ENCODE results near the gene TAF6. TPM values are rescaled to one million over a fixed set of nuclear protein-coding genes. Genes with fewer than 3 reads are reported as not detected.
A peak's percentile ranks its signal among the peaks of the same experiment; 100 is the strongest.
"Not testable (repeated sequence)": the region's sequence is repeated elsewhere in the genome, so short reads cannot be mapped to it uniquely, and the experiment has no call there.

Gene TAF6
- total and polyA plus RNA-seq, 9 donors: 35.9 to 66.1 (median 57.1) TPM

DNA sequence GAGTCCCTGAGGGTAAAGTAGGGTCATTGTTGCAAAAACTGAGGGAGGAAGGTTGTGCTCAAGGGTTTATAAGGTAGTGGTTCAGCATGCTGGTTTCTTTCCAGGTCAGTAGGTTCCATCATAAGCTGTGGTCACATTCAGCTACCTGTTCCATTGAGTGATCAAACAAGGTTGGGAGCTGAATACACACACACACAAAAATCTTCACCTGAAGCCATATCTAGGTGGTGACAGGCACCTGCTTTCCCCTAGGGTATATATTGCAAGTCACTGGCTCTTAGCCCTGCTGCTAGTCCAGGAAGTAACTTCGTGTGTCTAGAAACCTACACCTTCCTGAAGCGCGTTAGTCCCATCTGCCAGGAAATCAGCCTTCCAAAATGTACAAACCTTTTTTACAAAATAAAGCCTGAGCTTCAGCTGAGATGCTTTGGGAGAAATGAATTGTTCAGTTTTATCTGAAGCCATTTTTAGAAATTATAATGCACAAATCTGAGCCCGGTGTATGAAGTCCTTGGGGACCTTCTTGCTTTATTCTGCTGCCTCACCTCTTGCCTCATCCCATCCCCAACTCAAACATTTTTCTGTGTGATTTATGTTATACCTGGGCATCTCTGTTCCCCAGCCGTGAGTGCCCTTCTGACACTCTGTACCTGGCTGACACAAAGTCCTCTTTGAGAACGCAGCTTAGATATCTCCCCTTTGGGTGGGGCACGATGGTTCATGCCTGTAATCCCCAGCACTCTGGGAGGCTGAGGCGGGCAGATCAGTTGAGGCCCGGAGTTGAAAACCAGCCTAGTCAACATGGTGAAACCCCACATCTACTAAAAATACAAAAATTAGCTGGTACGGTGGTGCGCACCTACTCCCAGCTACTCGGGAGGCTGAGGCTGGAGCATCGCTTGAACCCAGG is 18.9 kb upstream of the TAF6 start:
- no peak overlapping the region for H3K27ac ChIP-seq
- H3K9me3 ChIP-seq: no peaks in the 10 kb centered on the region
- DNase-seq: no peak
- H3K36me3 ChIP-seq: no peaks in the 10 kb centered on the region
- H3K27me3 ChIP-seq: no peaks in the 10 kb centered on the region
- no peak for TF ChIP-seq POLR2A (IDR thresholded peaks at IDR 0.05)
- TF ChIP-seq, protein P1, sequence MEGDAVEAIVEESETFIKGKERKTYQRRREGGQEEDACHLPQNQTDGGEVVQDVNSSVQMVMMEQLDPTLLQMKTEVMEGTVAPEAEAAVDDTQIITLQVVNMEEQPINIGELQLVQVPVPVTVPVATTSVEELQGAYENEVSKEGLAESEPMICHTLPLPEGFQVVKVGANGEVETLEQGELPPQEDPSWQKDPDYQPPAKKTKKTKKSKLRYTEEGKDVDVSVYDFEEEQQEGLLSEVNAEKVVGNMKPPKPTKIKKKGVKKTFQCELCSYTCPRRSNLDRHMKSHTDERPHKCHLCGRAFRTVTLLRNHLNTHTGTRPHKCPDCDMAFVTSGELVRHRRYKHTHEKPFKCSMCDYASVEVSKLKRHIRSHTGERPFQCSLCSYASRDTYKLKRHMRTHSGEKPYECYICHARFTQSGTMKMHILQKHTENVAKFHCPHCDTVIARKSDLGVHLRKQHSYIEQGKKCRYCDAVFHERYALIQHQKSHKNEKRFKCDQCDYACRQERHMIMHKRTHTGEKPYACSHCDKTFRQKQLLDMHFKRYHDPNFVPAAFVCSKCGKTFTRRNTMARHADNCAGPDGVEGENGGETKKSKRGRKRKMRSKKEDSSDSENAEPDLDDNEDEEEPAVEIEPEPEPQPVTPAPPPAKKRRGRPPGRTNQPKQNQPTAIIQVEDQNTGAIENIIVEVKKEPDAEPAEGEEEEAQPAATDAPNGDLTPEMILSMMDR (IDR thresholded peaks at IDR 0.05): no peak
- TF ChIP-seq EP300 (IDR thresholded peaks at IDR 0.05): no peak
- 78 to 90% (median 80%) methylated on average over 13 of the region's 13 CpGs for WGBS, 3 donors
- no peaks in the 10 kb centered on the region for H3K4me1 ChIP-seq (ENCODE audit: insufficient read depth)
- intact Hi-C loops (cut with DNase I): loop anchor here in 3 of 4 donors (5.0 to 10.0 kb wide), 2 partner anchors 74 to 77 kb away; partner anchors contain the start of gene PVRIG (in 2 of the 3)
- H3K4me3 ChIP-seq: no peak overlapping the region

DNA sequence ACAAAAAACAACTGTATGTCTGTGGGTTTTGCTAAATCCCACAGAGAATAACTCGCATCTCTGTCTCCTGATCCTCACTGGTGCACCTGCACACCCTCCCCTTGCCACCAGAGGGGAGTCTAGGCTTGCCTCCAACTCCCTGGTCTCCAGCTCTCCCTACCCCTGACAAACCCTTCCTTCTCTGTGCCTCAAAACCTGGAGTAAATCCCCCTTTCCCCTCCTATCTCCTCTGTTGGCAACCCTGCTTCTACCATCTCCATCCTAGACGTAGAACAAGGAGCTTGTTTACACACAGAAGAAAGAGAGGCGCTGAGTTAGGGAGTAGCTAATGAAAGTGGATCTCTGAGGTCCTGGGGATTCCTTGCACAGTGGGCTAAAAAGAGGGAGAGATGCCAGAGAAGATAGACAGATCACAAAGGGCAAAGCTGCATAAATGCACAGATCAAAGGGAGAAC is 13.6 kb upstream of the TAF6 start:
- peak in 3 of 5 donors; percentile 48 to 72 (median 53) for DNase-seq
- Histone ChIP-seq H3K4me3 (no peak overlapping the region), H3K9me3 (no peaks in the 10 kb centered on the region), H3K36me3 (no peaks in the 10 kb centered on the region), H3K4me1 (ENCODE audit: insufficient read depth) (peaks cover 2% of the 10 kb centered on the region), H3K27ac (no peak overlapping the region), H3K27me3 (no peaks in the 10 kb centered on the region)
- 21 to 32% (median 24%) methylated on average over 3 of the region's 3 CpGs for WGBS, 3 donors
- TF ChIP-seq EP300 (IDR thresholded peaks at IDR 0.05) (no peak), POLR2A (IDR thresholded peaks at IDR 0.05) (no peak)
- TF ChIP-seq, protein P1 (IDR thresholded peaks at IDR 0.05): peak; percentile 37 to 52 (median 48)
- intact Hi-C loops (cut with DNase I): loop anchor here in 3 of 4 donors (5.0 to 10.0 kb wide), 2 partner anchors 82 to 90 kb away; partner anchors contain the start of gene PVRIG (in 2 of the 3)

DNA sequence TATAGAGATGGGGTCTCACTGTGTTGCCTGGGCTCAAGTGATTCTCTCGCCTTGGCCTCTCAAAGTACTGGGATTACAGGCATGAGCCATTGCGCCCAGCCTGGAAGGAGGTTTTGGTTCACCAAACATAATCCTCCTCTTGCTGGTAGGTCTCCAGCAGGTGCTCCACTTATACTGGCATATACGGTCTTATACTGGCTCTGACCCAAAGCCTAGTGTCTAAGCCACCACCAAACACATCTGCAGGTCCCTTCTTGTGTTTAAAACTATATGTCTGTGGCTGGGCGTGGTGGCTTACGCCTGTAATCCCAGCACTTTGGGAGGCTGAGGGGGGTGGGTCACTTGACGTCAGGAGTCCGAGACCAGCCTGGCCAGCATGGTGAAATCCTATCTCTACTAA is 13.0 kb upstream of the TAF6 start:
- intact Hi-C loops (cut with DNase I): loop anchor here in 3 of 4 donors (5.0 to 10.0 kb wide), 2 partner anchors 83 to 90 kb away; partner anchors contain the start of gene PVRIG (in 2 of the 3)
- no peaks in the 10 kb centered on the region for H3K36me3 ChIP-seq
- TF ChIP-seq, protein P1 (IDR thresholded peaks at IDR 0.05): no peak
- TF ChIP-seq POLR2A (IDR thresholded peaks at IDR 0.05) (no peak), EP300 (IDR thresholded peaks at IDR 0.05) (no peak)
- H3K27ac ChIP-seq: no peak overlapping the region
- H3K27me3 ChIP-seq: no peaks in the 10 kb centered on the region
- no peak for DNase-seq
- no peak overlapping the region for H3K4me3 ChIP-seq
- peaks cover 3% of the 10 kb centered on the region for H3K4me1 ChIP-seq (ENCODE audit: insufficient read depth)
- 70 to 74% (median 72%) methylated on average over 7 of the region's 7 CpGs for WGBS, 3 donors
- no peaks in the 10 kb centered on the region for H3K9me3 ChIP-seq

DNA sequence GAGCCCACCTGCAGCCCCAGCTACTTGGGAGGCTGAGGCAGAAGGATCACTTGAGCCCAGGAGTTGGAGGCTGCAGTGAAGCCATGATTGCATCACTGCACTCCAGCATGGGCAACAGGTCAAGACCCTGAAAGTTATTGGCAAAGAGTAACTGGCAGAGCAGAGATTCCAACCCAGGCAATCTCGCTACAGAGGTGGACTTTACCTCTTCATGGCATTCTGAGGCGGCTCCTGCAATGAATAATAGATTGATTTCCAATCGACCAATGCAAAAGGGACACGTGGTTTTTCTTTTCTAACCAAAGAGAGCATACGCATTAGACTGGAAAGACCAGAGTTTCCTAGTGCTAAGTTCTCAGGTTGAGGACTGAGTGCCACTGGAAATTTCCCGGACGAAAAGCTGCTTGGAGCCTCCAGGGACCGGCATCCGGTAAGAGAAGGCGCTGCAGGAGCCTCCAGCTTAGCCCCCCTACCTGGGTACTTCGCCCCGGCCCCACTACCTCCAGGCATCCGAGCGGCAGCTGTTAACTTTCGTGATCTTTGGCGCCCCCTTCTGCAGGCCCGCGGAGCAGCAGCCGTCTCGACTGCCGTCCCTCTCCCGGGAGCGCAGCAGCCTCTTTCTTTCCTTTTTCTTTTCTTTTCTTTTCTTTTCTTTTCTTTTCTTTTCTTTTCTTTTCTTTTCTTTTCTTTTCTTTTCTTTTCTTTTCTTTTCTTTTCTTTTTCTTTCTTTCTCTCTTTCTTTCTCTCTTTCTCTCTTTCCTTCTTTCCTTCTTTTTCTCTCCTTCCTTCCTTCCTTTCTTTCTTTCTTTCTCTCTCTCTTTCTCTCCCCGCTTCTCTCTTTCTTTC is 11.7 kb upstream of the TAF6 start:
- Histone ChIP-seq H3K27ac (no peak overlapping the region), H3K4me1 (ENCODE audit: insufficient read depth) (peaks cover 3% of the 10 kb centered on the region), H3K36me3 (no peaks in the 10 kb centered on the region), H3K4me3 (no peak overlapping the region), H3K27me3 (no peaks in the 10 kb centered on the region), H3K9me3 (no peaks in the 10 kb centered on the region)
- peak; percentile 62 to 86 (median 81) for DNase-seq
- intact Hi-C loops (cut with DNase I): loop anchor here in 3 of 4 donors (5.0 to 10.0 kb wide), 2 partner anchors 84 to 91 kb away; partner anchors contain the start of gene PVRIG (in 2 of the 3)
- WGBS, 3 donors: 11% methylated on average over 24 of the region's 24 CpGs
- no peak for TF ChIP-seq EP300 (IDR thresholded peaks at IDR 0.05)
- TF ChIP-seq, protein P1 (IDR thresholded peaks at IDR 0.05): peak; percentile 65 to 67 (median 66)

DNA sequence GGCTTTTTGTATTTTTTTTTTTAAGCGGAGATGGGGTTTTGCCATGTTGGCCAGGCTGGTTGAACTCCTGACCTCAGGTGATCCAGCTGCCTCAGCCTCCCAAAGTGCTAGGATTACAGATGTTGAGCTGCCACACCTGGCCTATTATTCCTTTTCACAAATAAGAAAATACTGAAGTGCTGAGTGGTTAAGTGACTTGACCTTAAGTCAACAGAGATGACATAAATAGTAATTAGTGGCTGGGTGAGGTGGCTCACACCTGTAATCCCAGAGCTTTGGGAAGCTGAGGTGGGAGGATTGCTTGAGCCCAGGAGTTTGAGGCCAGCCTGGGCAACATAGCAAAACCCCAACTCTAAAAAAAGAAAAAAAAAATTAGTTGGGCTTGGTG is 11.1 kb upstream of the TAF6 start:
- not testable (repeated sequence) for DNase-seq; H3K9me3 ChIP-seq; H3K36me3 ChIP-seq; H3K27me3 ChIP-seq; H3K4me1 ChIP-seq (ENCODE audit: insufficient read depth); H3K4me3 ChIP-seq; H3K27ac ChIP-seq
- 87 to 100% (median 100%) methylated on average over 1 of the region's 1 CpG for WGBS, 3 donors
- intact Hi-C loops (cut with DNase I): loop anchor here in 3 of 4 donors (5.0 to 10.0 kb wide), 2 partner anchors 85 to 92 kb away; partner anchors contain the start of gene PVRIG (in 2 of the 3)
